GM18519 (cell line): ENCODE results near the gene GAL3ST2.
"Not testable (repeated sequence)": the region's sequence is repeated elsewhere in the genome, so short reads cannot be mapped to it uniquely, and the experiment has no call there.

Experiments used
- ATAC-seq: cut with Tn5 transposase; IDR thresholded peaks from one replicate; pipeline ENCODE4 v1.9.1; 2021; ENCODE audit warnings: mild to moderate bottlenecking, moderate library complexity; ENCODE audit not compliant: unreplicated experiment, low FRiP score

Gene GAL3ST2

DNA sequence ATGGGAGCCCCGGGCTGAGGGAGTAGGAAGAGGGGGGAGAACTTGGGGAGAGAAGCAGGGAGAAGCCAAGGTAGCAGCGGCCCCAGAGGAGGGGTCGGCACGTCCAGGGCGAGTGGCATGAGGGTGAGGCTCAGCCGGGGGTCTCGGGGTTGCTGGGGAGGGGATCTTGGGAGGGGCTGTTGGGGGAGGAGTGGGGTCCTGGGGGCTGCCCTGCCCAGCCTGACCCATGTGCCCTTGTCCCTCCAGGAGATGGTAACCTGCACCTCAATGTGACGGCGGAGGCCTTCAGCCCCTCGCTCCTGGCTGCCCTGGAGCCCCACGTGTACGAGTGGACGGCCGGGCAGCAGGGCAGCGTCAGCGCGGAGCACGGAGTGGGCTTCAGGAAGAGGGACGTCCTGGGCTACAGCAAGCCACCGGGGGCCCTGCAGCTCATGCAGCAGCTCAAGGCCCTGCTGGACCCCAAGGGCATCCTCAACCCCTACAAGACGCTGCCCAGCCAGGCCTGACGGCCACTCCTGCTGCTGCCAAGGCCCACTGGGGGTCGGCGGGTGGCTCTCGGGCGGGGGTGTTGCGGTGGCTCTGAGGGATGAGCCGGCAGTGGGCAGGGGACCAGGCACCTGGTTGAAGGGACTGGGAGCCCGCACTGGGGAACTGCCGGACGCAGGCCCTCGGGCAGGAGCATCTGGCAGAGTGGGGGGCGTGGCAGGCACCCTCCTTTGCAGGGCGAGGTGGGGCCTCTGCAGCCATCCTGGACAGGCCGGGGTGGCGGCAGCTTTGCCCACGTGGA lies 9.0 kb upstream of the GAL3ST2 start:
- ATAC-seq, result no peak

- no peak for ATAC-seq
Measured at GRCh38 chr2:241768251-241768711, 8.3 kb upstream of the GAL3ST2 start.

GRCh38 chr2:241768850-241769249 lies 7.8 kb upstream of the GAL3ST2 start:
- no peak for ATAC-seq

GRCh38 chr2:241769819-241770184 lies 6.8 kb upstream of the GAL3ST2 start:
- ATAC-seq, result no peak

DNA sequence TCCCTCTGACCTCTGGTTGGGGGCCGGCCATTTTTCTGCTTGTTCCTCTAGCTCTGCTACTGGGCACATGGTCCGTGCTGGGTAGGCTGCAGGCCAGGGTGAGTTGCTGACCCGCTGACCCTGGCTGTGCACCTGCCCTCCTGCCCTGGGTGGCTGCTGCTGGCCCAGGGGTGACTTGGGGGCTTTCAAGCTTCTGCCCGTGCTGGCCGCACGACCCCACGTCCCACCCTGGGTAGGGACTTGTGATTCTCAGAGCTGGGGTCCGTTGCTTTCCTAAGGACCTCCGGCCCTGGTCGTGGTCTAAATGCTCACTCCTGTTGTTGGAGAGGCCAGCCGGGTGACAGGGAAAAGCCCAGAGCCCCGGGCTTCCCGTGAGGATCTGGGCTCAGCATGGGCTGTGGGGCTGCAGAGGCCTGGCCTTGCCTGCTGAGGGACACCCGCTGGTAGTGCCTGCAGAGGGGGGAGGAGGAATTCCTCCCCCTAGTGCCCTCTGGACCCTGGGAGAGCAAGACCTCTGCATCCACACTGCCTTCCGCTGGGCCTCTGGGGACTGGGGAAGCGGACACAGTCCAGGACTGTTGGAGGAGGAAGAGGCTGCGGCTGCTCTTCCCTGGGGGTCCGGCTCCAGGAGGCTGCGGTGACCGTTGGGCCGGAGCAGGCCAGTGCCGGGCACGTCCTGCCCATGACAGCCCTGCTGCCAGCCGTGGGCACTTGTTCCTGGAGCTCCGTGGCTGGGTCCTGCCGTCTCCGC lies 6.3 kb upstream of the GAL3ST2 start:
- no peak for ATAC-seq

- no peak for ATAC-seq
Measured at GRCh38 chr2:241770936-241771285, 5.7 kb upstream of the GAL3ST2 start.

DNA sequence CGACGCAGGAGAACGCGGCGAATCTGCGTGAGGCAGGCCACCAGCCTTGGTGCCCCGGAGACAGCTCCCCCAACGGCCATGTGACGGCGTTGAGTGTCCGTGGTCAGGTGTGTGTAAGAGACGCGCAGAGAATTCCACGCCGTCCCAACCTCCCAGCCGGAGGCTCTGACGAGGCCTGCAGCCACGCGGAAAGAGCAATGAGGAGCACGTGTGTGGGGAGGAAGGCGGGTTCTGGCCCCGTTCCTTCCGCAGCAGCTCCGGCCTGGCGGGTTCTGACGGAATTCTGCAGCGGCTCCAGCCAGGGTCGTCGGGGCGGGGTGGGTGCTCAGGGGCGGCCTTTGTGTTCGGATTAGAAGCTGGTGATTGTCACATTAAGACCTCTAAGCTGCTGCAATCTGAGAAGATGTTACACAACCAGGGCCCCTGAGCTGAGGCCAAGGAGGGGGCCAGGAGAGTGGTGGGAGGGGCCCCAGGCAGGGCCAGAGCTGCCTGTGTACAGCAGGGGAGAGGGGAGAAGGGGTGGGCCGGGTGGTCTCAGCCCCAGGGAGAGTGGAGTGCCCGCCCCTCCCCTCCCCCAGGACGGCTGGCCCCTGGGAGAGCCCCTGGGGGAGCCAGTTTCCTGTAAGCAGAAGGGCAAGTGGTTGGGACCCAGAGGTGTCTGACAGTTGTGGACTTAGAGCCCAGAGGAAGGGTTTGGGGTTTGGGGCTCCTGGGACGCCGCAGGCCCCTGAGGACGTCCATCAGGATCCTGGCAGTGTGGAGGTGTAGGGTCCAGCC lies 5.1 kb upstream of the GAL3ST2 start:
- ATAC-seq, result no peak

- ATAC-seq, result no peak
Measured at GRCh38 chr2:241772063-241772499, 4.5 kb upstream of the GAL3ST2 start.

- ATAC-seq, result no peak
Measured at GRCh38 chr2:241773511-241774418, 2.9 kb upstream of the GAL3ST2 start.

DNA sequence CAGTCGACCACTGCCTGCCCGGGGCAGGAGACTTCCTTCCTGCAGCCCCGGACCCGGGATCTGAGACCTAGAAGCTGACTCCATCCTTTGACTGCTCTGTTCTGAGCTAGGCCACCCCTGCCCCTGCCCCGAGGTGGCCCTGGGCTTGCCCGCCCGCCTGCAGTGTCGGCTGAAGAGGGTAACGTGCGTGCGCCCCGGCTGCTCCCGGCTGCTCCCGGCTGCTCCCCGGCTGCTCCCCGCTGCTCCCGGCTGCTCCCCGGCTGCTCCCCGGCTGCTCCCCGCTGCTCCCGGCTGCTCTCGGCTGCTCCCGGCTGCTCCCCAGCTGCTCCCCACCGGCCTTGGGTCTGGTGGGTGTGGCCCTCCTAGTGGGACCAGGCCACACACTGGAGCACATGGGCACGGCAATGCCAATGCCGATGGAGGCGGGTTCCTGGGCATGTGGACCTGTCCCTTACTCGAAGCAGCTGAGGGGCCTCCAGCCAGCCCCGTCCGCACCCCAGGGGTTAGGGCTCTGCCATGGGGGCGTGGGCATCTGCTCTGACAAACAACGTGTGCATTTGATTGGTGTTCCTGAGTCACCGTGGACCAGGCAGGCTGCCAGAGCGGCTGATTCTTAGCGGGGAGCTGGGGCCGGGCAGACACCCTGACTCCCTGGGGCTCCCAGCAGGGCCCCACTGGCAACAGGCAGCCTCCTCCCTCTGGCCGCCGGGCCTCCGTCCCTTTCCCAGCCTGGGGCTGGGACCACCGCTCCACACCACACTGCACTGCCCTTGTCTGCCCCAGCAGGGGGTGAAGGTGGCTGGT lies 2.0 kb upstream of the GAL3ST2 start:
- no peak for ATAC-seq

DNA sequence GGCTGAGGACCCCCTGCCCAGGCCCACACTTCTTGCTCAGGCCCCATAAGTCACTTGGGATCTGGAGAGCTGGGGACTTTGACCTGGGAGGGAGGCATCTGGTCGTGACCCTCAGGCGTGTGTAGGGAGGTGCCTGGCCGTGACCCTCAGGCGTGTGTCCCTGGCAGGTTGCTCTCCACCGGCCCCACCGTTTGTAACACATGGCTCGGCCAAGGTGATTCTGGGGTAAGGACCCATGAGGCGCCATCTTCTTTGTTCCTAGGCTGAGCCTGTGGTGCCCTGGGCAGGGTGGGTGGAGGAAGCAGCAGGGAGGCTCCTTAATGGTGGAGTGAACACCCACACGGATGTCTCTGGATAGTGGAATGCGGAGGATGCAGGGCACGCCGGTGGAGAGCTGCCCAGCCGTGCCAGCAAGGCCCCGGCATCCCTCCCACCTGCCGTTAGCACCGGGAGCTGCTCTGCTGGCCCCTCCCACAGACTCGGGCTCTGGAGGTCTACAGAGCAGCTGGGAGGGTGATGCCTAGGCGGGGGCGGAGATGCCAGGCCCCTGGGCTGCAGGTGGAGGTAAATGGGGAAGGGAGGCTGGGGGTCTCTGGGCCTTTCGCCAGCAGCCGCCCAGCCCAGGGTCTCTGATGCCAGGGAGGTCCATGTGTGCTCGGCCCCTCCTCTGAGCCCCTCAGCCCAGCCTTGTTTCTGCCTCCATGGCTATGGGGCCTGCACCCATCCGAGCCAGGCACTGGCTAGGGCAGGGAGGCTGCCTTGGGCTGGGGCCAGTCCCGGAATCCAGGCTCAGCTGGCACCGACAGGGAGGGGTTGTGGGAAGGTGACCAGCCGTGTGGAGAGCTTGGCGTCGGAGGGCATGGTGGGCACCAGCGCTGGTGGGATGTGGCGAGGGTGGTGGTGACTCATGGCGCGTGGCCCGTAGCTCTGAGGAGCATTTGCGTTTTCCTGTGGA lies 1.1 kb upstream of the GAL3ST2 start:
- ATAC-seq, result no peak

- ATAC-seq, result no peak
Measured at GRCh38 chr2:241777170-241777685, 606 bp downstream of the GAL3ST2 start.

GRCh38 chr2:241777686-241778627 lies 1.3 kb downstream of the GAL3ST2 start:
- no peak for ATAC-seq

GRCh38 chr2:241780939-241781569 lies 4.4 kb downstream of the GAL3ST2 start:
- no peak for ATAC-seq

- ATAC-seq, result not testable (repeated sequence)
Measured at GRCh38 chr2:241782053-241782452, 5.4 kb downstream of the GAL3ST2 start.

DNA sequence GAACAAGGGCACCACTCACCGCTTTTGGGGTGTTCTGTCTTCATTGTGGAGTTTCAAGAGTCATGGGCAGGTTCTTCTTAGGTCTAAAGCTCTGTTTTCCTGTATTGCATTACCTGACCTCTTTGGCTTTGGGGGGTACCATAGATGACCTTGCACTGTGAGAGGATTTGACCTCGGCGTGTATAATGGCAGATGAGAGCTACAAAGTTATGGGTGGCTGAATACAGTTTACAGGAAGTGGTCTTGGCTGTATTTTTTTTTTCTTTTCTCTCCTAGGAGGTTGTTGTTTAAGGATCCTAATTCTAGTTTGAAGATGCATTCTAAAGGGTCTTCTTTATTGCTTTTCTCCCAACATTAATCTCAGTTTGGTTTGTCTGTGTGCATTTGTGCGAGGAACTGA lies 11.5 kb downstream of the GAL3ST2 start:
- ATAC-seq, result no peak
